A549 (cell line): Measurements from ENCODE around the gene THUMPD1.

Experiments
- HMGXB4 ChIP-seq: fragments of 250-450 bp; sonication (Bioruptor Pico); IDR thresholded peaks from 2 replicates; pipeline ENCODE4 v1.5.0; 2021; ENCODE audit warnings: mild to moderate bottlenecking, moderate library complexity, borderline replicate concordance
- KDM1A ChIP-seq: fragments of 200-600 bp; sonication (generic); IDR thresholded peaks from 2 replicates; pipeline ENCODE4 v1.6.1; 2016; ENCODE audit warnings: low read depth, mild to moderate bottlenecking
- MAFK ChIP-seq: fragments of 450-650 bp; IDR thresholded peaks from 2 replicates; pipeline ENCODE4 v1.6.1; 2014; ENCODE audit not compliant: partially characterized antibody
- POLR2A ChIP-seq: IDR thresholded peaks from 2 replicates; pipeline ENCODE4 v1.6.1; 2012; ENCODE audit warnings: mild to moderate bottlenecking, low read length
- POLR2AphosphoS2 ChIP-seq: conservative IDR thresholded peaks from 2 replicates; pipeline ENCODE4 v1.6.1; 2012; ENCODE audit warnings: low read length, improper control_type of control experiment, inconsistent platforms
- RAD21 ChIP-seq, 2 experiments: fragments of >200 bp in 1 of 2; sonication (Bioruptor Twin) in 1 of 2; formaldehyde crosslinking in 1 of 2; IDR thresholded peaks in 1 of 2; conservative IDR thresholded peaks in 1 of 2; 2 replicates in 1 of 2; 3 replicates in 1 of 2; pipeline ENCODE4 v1.6.1; 2012 to 2018; ENCODE audit warnings: inconsistent platforms in 1 of 2
- REST ChIP-seq: fragments of 200-600 bp; sonication (generic); IDR thresholded peaks from 2 replicates; pipeline ENCODE4 v1.6.1; 2016; ENCODE audit warnings: antibody characterized with exemption, mild to moderate bottlenecking, moderate library complexity
- RFX5 ChIP-seq: fragments of 450-650 bp; IDR thresholded peaks from 2 replicates; pipeline ENCODE4 v1.7.1; 2014; ENCODE audit warnings: antibody characterized with exemption, mild to moderate bottlenecking, moderate library complexity
- TF ChIP-seq, protein P1 (sequence below): fragments of >200 bp; sonication (Bioruptor Twin); formaldehyde crosslinking; IDR thresholded peaks from 3 replicates; pipeline ENCODE4 v1.5.1; 2016

DNA sequence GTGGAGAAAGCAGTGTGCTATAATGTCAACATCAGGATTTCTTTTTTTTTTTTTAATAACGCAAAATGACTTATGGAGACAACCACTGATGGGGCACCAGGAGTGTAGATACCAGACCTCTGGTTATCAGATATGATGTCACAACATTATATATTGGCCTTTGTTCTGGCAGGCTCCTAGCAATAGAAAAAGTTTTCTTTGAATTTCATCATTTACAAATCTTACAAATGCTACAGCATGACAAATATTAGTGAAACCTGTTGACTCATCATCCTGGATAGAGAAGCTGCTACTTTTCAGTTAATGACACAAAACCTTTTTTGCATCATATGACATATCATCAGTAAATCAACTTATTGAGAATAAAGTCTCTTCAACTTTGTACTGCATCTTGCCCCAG, 6.1 kb downstream of the THUMPD1 start:
- TF ChIP-seq HMGXB4 (CRISPR knock-in tag) = no peak
- TF ChIP-seq, protein P1, sequence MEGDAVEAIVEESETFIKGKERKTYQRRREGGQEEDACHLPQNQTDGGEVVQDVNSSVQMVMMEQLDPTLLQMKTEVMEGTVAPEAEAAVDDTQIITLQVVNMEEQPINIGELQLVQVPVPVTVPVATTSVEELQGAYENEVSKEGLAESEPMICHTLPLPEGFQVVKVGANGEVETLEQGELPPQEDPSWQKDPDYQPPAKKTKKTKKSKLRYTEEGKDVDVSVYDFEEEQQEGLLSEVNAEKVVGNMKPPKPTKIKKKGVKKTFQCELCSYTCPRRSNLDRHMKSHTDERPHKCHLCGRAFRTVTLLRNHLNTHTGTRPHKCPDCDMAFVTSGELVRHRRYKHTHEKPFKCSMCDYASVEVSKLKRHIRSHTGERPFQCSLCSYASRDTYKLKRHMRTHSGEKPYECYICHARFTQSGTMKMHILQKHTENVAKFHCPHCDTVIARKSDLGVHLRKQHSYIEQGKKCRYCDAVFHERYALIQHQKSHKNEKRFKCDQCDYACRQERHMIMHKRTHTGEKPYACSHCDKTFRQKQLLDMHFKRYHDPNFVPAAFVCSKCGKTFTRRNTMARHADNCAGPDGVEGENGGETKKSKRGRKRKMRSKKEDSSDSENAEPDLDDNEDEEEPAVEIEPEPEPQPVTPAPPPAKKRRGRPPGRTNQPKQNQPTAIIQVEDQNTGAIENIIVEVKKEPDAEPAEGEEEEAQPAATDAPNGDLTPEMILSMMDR = no peak
- TF ChIP-seq POLR2A = no peak
- no peak for TF ChIP-seq RFX5
- no peak for TF ChIP-seq RAD21 (conservative IDR thresholded peaks at IDR 0.05 in 1 of 2, IDR thresholded peaks at IDR 0.05 in 1 of 2)
- no peak for TF ChIP-seq KDM1A
- TF ChIP-seq REST = no peak
- TF ChIP-seq POLR2AphosphoS2 = no peak
- TF ChIP-seq MAFK = no peak
